Renal pelvis (tissue), 12 donors: ENCODE data around the gene SH3BGRL2. TPM values are rescaled to one million over a fixed set of nuclear protein-coding genes. Genes with fewer than 3 reads are reported as not detected.

Experiments
- DNase-seq: peaks from one replicate; pipeline ENCODE4 v3.0.0-alpha.2; 2013
- long read RNA-seq, 16 experiments: transcript quantifications; one replicate each; lab custom pipeline, GENCODE V29; 2026
- polyA plus RNA-seq, 3 donors: library from polyadenylated mRNA; unstranded; fragments of 120-200 nt; gene quantifications; one replicate each; pipeline ENCODE4 v1.2.1, GENCODE V29; 2013; ENCODE audit not compliant: insufficient read length in 3 of 3

SH3BGRL2 gene
- 10 to 100 TPM; 28.7 to 33.4 (median 31.0) TPM for polyA plus RNA-seq
- long read RNA-seq, donor 1, full-length matches to known transcripts, result 4 of 4 reads
- long read RNA-seq, donor 1, partial matches to known transcripts, result 0 of 4 reads
- long read RNA-seq, donor 1, other reads (novel, unspliced or antisense), result 0 of 4 reads
- long read RNA-seq, donor 2, full-length matches to known transcripts, result 13 of 13 reads
- long read RNA-seq, donor 2, partial matches to known transcripts, result 0 of 13 reads
- long read RNA-seq, donor 2, other reads (novel, unspliced or antisense), result 0 of 13 reads
- long read RNA-seq, donor 3, full-length matches to known transcripts, result 8 of 8 reads
- long read RNA-seq, donor 3, partial matches to known transcripts, result 0 of 8 reads
- long read RNA-seq, donor 3, other reads (novel, unspliced or antisense), result 0 of 8 reads
- long read RNA-seq, donor 4, full-length matches to known transcripts, result 6 of 6 reads
- long read RNA-seq, donor 4, partial matches to known transcripts, result 0 of 6 reads
- long read RNA-seq, donor 4, other reads (novel, unspliced or antisense), result 0 of 6 reads
- long read RNA-seq, donor 5, full-length matches to known transcripts, result 5 of 11 reads
- long read RNA-seq, donor 5, partial matches to known transcripts, result 6 of 11 reads
- long read RNA-seq, donor 5, other reads (novel, unspliced or antisense), result 0 of 11 reads
- long read RNA-seq, donor 6, full-length matches to known transcripts, result 10 of 10 reads
- long read RNA-seq, donor 6, partial matches to known transcripts, result 0 of 10 reads
- long read RNA-seq, donor 6, other reads (novel, unspliced or antisense), result 0 of 10 reads
- long read RNA-seq, donor 7, full-length matches to known transcripts, result 15 of 15 reads
- long read RNA-seq, donor 7, partial matches to known transcripts, result 0 of 15 reads
- long read RNA-seq, donor 7, other reads (novel, unspliced or antisense), result 0 of 15 reads
- long read RNA-seq, donor 8, result 0 reads
- long read RNA-seq, donor 9, full-length matches to known transcripts, result 7 of 7 reads
- long read RNA-seq, donor 9, partial matches to known transcripts, result 0 of 7 reads
- long read RNA-seq, donor 9, other reads (novel, unspliced or antisense), result 0 of 7 reads
- long read RNA-seq, donor 10, full-length matches to known transcripts, result 8 of 8 reads
- long read RNA-seq, donor 10, partial matches to known transcripts, result 0 of 8 reads
- long read RNA-seq, donor 10, other reads (novel, unspliced or antisense), result 0 of 8 reads
- long read RNA-seq, donor 11, full-length matches to known transcripts, result 9 of 9 reads
- long read RNA-seq, donor 11, partial matches to known transcripts, result 0 of 9 reads
- long read RNA-seq, donor 11, other reads (novel, unspliced or antisense), result 0 of 9 reads
- long read RNA-seq, donor 12, full-length matches to known transcripts, result 12 of 12 reads
- long read RNA-seq, donor 12, partial matches to known transcripts, result 0 of 12 reads
- long read RNA-seq, donor 12, other reads (novel, unspliced or antisense), result 0 of 12 reads
- long read RNA-seq, donor 13, full-length matches to known transcripts, result 5 of 5 reads
- long read RNA-seq, donor 13, partial matches to known transcripts, result 0 of 5 reads
- long read RNA-seq, donor 13, other reads (novel, unspliced or antisense), result 0 of 5 reads
- long read RNA-seq, donor 14, full-length matches to known transcripts, result 14 of 24 reads
- long read RNA-seq, donor 14, partial matches to known transcripts, result 10 of 24 reads
- long read RNA-seq, donor 14, other reads (novel, unspliced or antisense), result 0 of 24 reads
- long read RNA-seq, donor 15, full-length matches to known transcripts, result 20 of 20 reads
- long read RNA-seq, donor 15, partial matches to known transcripts, result 0 of 20 reads
- long read RNA-seq, donor 15, other reads (novel, unspliced or antisense), result 0 of 20 reads
- long read RNA-seq, donor 16, full-length matches to known transcripts, result 8 of 18 reads
- long read RNA-seq, donor 16, partial matches to known transcripts, result 10 of 18 reads
- long read RNA-seq, donor 16, other reads (novel, unspliced or antisense), result 0 of 18 reads

DNA sequence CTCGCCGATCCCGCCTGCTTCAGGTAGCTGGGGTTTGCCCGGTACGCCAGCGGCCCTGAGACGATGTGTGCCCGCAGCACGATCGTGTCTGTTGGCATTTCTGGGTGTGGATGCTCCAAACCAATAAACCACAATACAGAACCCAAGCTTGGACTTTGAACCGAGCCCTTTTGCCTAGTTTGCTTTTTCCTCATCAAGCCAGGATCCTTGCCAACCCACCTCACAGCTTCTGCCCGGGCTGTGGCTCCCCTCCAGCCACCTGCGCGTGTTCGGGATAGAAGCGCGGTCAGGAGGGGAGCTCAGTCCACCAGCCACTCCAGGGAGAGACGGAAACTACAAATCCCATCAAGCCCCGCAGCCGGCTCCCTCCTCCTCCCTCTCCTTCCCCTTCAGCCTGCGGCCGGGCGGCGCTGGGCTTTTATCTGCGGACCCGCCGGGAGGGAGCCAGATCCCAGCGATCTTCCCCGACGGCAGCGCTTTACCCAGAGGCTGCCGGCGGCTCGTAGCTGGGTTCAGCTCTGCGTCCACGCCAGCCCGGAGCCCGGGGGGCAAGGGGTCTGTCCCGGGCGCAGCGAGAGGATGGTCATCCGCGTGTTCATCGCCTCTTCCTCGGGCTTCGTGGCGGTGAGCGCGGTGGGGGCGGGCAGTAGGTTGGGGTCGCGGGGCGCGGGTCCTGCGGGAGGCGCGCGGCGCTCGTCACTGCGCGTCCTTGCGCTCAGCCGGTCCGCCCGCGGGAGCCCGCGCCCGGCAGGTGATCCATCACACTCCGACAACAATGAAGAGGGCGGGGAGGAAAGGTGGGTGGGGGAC is at the start of gene SH3BGRL2:
SH3BGRL2 (plus strand) TSS at position 447 of the 810 bp plus-strand sequence; CDS start at position 580, 133 bp downstream.
- DNase-seq, result peak; percentile 85

GRCh38 chr6:79584332-79584731 is 46.8 kb upstream of the SH3BGRL2 start:
- DNase-seq, result no peak

DNA sequence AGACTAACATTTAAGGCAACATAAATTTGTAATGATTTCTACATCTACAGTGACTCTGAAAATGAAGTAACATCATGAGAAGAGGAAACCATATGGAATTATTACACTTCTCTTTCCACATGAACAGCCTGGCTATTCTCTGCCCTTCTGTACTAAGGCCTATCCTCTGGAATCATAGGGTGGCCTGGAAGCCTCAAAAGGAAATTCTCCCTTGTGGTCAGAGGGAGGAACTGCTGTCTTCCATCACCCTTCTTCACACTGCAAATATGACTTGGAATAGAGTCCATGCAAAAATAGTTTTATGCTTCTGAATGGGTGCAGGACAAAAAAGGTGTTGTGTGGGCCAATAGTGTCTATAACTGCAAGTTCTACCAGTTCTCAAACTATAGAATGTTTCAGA is 44.6 kb upstream of the SH3BGRL2 start:
- DNase-seq, result no peak

- DNase-seq, result no peak
Measured at GRCh38 chr6:79589701-79590100, 41.4 kb upstream of the SH3BGRL2 start.

DNA sequence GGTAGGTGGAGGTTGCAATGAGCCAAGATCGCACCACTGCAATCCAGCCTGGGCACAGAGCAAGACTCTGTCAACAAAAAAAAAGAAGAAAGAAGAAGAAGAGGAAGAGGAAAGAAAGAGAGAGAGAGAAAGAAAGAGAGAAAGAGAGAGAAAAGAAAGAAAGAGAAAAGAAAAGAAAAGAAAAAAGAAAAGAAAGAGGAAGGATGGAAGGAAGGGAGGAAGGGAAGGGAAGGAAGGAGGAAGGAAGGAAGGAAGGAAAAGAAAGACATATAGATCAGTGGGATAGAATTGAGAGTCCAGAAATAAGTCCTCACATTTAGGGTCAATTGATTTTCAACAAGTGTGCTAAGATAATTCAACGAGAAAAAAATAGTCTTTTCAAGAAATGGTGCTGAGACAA is 34.0 kb upstream of the SH3BGRL2 start:
- DNase-seq, result no peak

- no peak for DNase-seq
Measured at GRCh38 chr6:79598012-79598411, 33.1 kb upstream of the SH3BGRL2 start.

DNA sequence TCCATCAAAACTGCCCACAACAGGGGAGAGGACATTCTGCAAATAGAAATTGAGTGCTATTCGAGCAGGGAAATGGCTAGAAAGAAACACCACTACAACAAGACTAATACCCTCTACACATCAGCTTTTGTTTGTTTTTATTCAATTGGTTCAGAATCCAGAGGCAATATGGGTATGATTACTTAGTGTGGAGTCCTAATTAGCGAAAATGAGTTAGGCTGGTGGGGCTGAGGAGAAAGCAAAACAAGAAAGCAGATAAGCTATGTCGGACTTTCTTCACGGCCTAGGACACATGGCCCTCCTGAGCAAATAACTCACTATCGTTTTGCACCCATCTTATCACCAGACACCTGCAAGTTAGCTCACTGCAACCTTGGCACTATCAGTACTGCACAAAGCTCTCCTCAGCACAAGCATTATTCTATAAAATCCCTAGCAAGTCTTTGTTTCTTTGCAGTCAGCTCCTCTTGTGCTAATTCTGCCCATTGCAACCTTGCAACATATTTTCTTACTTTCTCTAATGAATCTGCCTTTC is 31.3 kb upstream of the SH3BGRL2 start:
- no peak for DNase-seq

GRCh38 chr6:79600313-79600712 is 30.8 kb upstream of the SH3BGRL2 start:
- DNase-seq, result no peak

DNA sequence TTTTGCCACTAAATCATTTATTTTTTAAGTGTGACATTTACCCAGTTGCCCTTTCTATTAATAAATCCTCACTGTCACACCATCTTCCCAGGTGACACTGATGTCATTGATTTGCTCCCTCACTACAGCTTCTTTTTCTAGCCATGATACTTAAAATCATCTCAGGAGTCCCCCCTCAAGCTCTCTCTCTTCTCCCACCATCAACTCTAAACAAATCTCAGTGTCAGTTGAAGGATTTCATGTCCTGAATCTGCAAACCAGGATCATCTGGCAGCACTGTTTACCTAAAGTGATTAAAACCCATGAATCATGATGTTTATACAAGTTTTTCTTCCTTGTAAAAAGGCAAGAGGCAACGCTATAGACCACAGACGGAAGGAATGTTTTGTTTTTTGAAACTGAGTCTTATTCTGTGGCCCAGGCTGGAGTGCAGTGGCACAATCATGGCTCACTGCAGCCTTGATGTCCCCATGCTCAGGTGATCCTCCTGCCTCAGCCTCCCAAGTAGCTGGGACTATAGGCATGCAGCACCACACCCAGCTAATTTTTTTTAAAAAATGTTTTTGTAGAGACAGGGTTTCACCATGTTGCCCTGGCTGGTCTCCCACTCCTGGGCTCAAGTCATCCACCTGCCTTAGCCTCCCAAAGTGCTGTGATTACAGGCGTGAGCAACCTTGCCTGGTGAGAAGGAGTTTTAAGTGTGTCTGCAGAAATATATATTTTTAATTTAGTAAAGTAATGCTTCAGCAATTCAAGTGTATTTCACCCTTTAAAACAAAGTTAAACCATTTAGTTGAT is 30.1 kb upstream of the SH3BGRL2 start:
- DNase-seq, result peak; percentile 60

DNA sequence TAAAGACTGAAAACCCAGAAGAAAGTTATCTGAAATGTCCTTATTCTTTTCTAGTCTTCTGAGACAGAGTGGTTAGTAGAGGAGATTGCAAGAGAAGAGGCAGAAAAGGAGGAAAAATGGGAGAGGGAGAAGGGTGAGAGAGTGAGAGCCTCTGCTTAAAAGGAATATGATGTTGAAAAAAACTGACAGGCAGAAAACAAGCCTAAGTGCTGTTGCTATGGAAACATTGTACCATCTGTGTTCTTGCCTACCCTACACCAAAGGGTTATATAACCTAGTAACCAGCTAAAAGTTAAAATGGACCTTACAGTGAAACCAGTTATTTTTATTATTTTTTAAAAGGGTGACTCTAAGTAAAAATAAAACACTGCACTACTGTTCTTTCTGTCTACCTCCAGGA is 28.3 kb upstream of the SH3BGRL2 start:
- no peak for DNase-seq

DNA sequence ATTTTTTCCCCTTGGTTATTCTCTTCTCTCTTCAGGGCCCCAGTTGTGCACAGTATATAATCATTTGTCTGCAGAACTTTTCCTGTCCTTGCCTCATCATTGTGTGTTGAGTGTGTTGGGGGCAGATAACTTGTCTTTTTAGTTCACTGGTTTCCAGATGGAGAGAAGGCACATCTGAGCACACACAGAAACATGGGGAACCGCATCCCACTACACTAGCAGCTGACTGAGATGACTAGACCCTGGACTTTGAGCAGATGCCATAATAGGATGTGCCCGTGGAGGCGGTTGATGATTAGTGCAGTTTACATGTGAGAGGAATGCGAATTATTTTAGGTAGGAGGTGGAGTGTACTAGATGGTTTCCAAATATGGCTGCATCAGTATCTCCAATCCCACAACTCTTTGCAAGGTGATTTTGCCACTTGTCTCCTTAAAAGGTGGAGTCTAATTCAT is 26.5 kb upstream of the SH3BGRL2 start:
- DNase-seq, result no peak

GRCh38 chr6:79605061-79605460 is 26.1 kb upstream of the SH3BGRL2 start:
- no peak for DNase-seq

DNA sequence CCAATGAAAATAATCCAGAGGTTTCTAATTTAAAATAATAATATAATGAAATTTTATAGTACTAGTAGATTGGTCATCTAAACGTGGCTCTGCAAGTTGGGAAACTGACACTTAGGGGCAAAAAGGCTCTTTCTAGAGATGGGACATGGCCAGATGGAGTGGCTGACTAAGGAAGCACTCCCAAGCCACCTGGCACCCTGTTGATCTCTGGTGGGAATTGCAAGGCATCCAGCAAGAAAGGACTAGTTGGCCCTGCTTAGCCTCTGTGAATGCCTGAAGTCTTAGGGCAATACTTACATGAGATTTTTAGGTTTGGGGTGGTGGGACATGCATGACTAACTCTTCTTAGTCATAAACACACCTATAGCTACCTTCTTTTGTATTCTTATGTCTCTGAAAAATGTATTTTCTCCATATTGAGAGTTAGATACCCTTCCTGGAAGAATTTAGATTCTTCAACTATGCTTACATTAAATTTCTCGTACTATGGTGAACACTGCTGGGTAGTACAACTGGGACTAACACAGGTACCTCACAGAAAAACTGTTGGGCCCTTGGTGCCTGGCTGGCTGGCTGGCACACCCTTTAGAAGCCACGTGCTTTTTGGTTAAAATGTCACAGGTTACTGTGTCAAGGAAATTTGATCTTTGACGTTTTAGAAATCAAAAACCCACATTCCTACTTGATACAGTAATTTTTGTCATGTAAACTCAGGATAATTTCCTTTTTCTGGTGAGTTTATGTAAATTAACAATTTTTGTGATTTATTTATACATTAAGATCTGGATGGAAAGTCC is 25.0 kb upstream of the SH3BGRL2 start:
- no peak for DNase-seq

DNA sequence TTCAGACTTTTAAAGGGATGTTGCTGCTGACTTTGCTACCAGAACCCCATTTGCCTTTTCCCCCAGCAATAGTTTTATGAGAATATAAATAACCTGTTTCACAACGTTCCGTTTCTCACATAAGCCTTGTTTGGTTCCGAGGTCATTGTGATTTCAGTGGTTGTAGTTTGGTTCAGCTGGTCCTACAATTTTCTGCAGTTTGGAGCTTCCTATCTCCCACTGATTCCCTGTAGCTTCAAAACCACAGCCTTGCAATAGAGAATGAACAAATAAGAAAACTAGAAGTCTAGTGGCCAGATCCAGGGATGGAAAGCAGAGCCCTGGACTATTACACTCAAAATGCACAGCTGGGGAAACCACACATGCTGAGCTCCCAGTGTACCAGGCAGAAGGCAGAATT is 24.1 kb upstream of the SH3BGRL2 start:
- no peak for DNase-seq

GRCh38 chr6:79608334-79609224 is 22.6 kb upstream of the SH3BGRL2 start:
- DNase-seq, result no peak

DNA sequence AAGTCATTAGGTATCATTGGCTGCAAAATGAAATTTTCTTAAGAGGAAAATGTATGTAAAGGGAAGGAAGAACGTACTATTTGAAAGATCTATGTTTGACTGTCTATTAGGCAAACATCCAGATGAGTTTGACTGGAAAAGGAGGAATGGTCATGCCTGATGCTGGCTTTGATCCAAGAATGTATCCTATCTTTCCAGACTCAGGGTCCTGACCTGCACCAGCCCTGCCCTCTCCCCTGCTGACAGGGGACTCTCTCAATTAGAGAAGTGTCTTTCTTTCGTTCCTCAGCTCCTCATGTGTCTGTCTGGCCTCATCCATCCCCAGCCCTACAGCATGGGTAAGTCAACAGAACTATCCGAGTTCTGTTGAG is 21.9 kb upstream of the SH3BGRL2 start:
- DNase-seq, result no peak
